GM18867 (cell line): ENCODE results near the gene MTERF4.

Experiments used
- ATAC-seq: cut with Tn5 transposase; IDR thresholded peaks from one replicate; pipeline ENCODE4 v1.9.1; 2021; ENCODE audit warnings: mild to moderate bottlenecking, moderate library complexity; ENCODE audit not compliant: unreplicated experiment

The MTERF4 gene, protein sequence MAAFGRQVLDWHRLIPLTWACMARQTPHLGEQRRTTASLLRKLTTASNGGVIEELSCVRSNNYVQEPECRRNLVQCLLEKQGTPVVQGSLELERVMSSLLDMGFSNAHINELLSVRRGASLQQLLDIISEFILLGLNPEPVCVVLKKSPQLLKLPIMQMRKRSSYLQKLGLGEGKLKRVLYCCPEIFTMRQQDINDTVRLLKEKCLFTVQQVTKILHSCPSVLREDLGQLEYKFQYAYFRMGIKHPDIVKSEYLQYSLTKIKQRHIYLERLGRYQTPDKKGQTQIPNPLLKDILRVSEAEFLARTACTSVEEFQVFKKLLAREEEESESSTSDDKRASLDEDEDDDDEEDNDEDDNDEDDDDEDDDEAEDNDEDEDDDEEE

DNA sequence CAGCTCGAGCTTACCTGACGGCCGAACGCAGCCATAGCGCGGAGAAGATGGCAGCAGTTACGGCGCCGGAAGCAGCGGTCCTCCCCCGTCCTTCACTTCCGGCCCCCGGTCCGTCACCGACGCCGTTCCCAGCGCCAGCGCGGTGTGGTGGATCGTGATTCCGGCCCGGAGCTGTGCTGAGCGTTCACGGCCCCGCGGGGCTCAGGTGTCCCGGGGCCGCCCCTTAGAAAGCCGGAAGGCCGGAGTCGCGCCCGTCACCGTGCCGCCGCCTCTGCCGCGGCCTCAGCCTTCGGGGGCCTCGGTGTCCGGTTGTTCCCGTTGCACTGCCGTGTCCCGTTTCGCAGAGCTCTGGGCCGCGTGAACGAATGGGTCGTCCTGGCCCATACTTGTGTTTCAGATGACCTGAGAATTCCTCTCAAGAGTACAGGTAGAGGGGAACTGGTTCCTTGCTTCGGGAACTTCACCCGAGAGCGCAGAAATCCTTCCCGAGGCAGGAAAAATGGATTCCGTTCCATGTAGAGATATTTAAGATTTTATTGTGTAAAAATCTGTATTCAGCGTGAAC lies at the start of gene MTERF4:
MTERF4 (minus strand) TSS at position 49 of the 565 bp plus-strand sequence; CDS start at position 35, 14 bp downstream.
- peak; percentile 91 for ATAC-seq

DNA sequence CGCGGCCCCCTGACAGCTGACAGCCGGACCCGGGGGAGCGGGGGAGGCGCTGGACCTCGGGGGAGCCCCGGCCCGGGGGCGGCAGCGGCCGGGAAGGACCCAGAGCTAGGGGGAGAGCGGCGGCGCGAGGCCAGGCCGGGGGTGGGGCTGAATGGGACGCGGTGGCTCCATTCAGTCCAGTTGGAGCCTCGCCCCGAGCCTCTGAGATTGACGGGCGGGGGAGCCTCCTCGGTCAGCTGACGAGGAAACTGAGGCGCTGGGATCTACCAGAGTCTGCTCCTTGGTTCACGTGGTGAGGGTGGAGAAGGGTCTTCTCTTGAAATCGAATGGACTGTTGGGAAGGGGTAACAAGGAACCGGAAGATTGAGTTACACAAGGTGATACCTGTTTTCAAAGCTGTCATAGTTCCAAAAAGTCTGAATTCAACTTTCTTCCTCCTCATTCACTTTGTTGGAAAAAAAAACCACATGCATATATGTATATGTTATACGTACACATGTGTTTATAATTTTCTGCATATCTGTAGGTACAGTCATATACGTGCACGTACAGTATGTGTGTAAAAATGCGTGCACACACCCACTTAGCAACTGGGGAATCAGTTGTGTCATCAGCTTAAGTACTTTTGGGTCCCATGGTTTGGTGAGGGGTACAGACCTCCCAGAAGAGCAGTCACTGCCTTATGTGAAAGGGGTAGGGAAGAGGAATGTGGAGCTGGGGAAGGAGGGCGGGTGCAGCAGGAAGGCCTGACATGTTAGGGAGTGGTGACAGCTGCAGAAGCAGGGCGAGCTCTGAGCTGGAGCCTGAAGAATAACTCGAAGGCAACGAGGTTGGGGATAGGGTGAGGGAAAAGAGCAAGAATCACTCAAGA lies 48.8 kb upstream of the MTERF4 start:
- no peak for ATAC-seq

DNA sequence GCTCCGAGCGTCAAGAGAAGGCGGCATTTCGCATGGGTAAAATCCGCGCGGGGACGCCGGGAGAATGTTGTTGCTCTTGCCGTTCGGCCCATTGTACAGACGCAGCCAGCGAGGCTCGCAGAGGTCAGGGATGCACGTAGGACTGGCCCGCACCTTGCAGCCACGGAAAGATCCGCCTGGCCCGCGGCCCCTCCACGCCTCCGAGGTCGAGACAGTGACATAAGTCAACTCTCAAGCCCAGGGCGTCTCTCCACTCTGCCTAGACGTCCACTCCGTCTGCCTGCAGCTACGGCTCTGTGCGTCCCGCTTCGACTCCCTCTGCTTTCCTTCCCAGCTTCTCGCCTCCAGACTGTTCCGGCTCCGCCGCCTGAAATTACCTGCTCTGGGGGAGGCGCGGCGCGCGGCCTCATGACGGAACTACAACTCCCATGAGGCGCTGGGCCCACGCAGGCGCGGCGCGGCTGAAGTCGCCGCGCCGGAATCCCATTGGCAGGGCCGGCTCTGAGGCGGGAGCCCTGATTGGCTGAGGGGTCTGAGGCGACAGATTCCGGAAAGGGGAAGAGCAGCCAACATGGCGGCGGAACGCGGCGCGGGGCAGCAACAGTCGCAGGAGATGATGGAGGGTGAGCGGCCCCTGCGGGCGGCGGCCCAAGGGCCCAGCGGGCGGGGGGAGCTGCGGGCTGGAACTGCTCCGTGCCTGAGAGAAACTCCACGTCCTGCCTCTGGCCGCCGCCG lies 48.0 kb upstream of the MTERF4 start, which contains the start of gene PPP1R7:
PPP1R7 (plus strand) TSS at position 543 of the 735 bp plus-strand sequence; CDS start at position 572, 29 bp downstream.
- peak; percentile 66 for ATAC-seq

DNA sequence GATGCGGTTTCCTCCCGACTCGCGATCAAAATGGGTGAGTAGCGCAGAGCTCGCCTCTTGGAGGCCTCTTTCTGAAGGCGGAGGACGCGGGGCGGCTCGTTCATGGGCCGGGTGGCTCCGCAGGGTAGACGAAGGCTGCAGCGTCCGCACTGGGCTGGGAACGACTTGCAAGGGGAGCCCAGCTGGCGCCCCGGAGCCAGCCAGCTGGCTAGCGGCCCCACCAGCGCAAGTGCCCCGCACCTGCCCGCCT lies 47.5 kb upstream of the MTERF4 start:
- peak; percentile 11 for ATAC-seq

DNA sequence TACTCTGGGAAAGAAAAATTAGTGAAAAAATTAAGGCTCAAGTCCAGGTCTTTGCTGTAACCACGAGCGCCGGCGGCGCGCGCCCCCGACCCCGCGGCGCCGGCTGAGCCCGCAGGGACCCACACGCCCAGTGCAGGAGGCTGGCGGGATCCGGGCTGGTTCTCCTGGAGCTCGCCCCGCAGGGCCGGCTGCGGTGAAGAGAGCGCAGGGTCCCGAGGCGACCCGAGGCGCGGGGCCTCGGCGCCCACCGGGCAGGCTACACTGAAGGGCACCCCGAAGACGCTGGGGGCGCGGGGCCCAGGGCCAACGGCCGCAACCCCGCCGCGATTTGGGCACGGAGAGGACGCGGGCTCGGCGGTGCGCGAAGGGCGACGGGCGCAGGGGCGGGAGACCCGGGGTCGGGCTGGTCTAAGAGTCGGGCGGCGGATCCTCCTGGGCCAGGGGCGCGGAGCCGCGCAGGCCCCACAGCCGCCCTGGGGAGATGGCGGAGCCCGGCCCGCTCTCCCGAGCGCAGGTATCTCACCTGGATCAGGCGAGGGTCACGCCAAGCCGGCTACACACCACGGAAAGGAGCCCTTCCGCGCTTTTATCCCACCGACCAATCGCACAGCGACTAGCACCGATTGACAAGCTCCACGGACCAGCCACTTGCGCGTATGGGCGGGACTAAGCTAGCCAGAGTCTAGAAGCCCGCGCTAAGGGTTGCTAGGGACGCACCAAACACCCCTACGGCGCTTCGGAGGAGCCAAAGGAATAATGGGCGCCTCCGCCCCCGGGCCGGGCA lies 47.0 kb upstream of the MTERF4 start, which contains the start of gene PASK:
PASK (minus strand) TSS at position 582 of the 784 bp plus-strand sequence. CDS start 6,440 bp downstream, outside the sequence.
- ATAC-seq = peak; percentile 78

DNA sequence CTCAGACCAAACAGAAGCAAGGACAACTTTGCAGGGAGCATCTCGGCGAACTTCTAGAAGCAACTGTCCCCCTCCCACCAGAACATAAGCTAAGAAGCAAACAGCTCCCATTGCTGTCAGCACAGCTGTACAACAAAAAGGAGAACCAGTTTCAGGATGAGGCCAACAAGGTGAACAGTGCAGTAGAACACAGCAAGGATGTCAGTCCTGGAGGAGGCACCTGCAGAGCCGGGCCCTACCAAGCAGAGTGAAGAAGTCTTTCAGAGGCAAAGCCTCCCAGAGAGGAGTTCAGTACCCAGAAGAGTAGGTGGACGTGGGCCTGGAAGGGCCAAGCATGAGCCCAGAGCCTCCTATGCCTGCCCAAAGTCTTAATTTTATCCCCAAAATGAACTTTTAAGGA lies 46.2 kb upstream of the MTERF4 start:
- no peak for ATAC-seq

DNA sequence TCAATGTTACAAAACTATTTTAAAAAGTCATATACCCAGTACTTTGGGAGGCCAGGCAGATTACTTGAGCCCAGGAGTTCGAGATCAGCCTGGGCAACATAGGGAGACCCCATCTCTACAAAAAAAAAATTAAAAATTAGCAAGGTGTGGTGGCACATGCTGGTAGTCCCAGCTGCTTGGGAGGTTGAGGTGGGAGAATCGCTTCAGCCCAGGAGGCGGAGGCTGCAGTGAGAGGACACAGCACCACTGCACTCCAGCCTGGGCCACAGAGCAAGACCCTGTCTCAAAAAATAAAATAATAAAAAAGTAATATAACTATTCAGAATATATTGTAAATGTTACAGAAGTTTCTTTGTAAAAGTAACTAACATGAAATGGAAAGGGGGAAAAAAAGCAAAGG lies 45.2 kb upstream of the MTERF4 start:
- ATAC-seq = no peak

DNA sequence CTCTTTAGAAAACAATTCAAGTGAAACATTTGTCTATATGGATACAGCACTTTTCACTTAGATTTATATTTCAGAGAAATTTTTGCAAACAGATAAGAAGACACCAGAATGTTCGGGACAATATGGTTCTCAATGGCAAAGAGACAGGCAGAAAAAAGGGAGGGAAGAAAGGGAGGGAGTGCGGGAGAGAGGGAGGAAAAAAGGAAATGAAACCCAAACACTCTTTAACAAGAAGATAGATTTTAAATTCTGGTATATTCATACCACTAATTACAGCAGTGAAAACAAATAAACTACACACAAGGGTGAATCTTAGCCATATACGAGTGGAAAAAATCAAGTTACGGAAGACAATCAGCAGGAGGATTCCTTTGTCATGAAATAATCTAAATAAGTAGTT lies 44.2 kb upstream of the MTERF4 start:
- no peak for ATAC-seq

DNA sequence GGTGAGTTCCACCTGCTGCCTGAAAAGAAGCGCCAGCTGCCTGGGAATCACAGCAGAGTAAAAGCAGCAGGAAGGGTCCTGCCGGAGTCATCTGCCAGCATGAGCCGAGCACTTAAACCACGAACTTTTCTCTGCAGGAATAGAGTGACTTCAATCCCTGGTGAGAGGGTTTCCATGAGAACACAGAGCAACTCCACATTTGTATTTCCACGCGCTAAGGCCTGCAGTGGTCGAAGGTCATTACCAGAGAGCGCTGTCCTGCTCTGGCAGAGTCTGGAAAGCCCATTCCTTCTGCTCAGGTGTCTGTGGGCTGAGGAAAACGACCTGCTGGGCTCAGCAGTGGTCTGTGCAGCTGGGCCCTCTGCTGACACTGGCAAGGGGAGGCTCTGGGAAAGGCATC lies 40.5 kb upstream of the MTERF4 start:
- no peak for ATAC-seq

DNA sequence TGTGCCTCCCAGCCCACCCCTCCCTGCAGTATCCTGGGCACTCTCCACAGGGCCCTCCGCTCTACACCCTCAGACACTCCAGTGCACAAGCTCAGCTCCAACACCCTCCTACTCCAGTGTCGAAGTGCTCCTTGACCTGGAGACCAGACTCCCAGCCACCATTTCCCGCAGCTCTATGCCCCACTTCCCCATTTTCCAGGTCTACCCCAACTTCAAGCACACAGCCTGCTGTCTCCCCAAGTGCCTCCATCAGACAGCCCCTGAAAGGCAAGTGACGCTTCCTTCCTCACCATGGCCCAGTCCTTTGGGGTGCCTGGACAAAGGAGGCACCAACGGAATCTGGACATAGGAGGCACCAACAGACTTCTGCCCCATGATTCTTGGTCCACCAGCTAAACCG lies 40.0 kb upstream of the MTERF4 start:
- no peak for ATAC-seq

DNA sequence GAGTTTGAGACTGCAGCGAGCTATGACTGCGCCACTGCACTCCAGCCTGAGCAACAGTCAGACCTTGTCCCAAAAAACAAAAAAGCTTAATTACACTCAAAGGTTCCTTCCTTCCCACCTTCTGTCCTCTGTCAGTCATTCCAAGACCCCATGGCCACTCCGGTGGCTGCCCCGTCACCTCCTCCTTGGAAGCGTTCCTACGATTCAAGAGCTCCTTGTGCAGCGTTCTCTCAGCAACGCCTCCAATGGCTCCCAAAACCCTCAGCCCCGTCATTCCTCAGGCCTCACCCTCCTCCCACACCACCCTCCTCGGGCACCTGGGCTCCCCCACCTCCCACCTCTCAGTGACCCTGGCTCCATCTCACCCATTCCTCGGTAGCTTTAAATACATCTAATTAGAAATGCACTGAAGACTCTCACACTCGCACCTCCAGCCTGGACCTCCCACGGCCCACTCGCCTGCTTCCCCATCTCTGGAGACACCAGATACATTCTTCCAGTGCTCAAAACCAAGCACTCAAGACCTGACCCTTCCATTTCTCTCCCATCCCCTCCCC lies 39.2 kb upstream of the MTERF4 start:
- ATAC-seq = no peak

DNA sequence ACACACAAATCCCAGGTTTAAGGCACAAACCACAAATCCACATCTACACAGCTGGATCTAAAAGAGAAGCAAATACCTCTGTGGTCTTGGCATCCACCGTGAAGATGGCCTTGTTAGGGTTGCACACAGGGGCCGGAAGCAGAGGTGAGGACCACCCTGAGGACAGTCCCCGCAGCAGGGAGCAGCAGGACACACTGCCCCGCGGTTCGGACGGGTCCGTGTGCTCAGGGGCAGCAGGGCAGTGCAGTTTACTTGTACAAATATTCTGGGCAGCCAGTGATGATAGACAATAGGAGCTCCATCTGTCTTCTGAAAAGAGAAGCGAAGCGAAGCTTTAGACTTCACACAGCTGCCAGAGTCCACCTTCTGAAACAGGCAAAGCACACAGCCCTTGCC lies 38.4 kb upstream of the MTERF4 start:
- no peak for ATAC-seq

DNA sequence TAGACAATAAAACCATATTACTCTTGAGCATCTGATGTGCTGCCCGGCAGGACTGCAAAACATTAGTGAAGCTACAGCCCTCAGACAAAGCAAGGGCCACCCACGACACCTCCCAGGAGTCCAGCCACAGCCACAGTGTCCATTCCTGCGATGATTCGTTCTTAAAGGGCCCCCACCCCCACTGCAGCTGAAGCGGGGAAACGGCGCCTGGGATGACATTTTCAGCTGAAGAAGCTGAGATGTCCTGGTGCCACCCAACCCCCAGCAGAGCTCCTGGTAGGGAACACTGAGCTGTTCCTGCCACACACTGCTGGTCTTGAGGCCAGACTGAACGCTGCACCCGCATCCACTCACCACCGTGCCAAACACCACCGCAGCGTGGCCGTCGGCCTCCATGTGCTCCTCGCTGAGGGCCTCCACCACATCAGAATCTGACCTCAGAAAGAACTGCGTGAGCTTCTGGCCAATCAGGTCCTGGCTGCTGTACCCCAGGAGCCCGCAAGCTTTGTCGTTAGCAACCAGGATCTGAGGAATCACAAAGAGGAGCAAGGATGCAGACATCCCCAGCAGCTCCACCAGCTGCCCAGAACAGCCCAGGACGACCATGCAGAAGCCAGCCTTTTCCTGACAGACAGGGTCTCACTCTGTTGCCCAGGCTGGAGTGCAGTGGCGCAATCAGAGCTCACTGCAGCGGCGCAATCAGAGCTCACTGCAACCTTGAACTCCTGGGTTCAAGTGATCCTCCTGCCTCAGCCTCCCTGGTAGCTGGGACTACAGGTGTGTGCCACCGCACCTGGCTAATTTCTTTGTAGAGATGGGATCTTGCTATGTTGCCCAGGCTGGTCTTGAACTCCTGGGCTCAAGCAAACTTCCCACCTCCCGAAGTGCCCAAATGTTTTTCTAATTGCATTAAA lies 37.7 kb upstream of the MTERF4 start:
- ATAC-seq = no peak

DNA sequence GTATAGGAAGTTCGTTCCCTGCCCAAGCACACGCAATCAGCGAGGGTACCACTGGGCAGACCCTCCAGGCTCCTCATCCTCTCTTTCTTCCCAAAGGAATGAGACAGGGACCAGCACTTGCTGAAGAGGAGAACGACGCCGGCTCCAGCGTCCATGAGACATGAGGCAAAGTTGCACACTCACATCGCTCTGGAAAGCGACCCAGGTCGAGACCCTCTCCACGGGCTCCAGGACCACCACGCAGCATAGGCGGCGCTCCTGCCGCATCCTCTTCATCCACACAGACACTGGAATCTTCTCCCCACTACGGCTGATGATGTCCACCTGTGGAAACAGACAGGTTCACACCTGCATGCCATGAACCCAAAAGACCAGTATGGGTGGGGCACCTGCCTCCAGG lies 36.4 kb upstream of the MTERF4 start:
- ATAC-seq = no peak

DNA sequence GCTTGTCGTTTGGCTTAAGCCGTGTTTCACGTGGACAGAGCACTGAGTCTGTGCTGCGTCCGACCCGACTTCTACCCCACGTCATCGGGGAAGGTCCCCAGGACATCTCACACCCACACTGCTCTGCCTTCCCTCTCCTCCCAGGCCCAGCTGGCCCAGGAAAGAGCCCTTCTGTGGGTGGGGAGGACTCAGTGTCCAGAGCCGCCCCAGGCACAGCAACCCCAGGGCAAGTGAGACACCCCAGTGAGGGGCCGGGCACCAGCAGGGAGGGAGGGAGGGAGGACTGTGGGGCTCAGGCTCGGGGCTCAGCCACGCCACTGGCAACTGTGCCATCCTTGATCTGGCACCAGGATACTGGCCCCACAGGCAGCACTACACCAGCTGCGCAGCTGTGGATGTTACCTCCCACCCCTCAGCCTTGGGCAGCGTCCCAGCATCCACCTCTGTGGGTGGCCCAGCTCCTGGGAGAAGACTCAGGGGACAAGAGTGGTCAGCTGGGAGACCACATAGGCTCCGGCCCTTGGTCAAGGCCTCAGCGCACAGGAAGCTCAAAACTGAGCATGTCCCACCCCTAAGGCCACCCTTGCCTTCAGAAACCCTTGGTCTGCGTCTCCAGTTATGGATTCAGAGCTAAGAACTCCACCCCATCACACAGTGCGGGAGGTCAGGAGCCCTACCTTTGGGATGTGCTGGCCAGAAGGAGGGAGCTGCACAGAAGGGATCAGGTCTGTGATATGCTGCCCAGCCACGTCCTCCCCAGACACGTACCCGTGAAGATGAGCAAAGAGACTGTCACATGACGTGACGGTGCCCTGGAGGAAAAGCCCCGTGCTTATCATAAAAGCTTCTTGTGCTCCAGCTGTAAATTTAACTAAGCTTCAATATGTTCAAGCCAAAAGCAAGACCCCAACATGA lies 35.4 kb upstream of the MTERF4 start:
- ATAC-seq = no peak

DNA sequence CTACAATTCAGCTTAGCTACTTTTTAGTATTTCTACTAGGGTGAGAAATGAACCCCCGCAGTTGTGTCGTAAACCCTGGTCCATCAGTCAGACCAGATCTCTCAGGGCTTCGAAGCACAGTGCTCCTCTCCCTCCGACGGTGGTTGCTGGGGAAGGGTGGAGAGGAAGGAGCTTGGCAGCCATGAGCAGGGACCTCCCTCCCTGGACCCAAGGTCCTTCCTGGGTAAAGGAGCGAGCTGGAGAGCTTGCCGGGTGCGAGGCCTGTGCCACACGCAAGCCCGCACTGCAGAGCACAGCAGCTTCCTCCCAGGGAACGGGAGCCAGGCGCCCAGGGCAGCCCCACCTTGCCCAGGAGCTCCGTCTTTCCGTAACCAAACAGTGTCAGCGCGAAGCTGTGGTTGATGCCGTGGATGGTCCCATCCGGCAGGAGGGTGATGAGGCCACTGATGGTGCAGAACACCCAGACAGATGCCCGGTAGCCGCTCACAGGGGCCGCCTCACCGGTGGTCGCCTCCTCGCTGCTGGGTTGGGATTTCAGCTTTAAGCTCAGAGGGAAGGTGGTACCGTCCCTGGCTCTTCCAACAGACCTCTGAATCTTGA lies 34.7 kb upstream of the MTERF4 start:
- no peak for ATAC-seq

DNA sequence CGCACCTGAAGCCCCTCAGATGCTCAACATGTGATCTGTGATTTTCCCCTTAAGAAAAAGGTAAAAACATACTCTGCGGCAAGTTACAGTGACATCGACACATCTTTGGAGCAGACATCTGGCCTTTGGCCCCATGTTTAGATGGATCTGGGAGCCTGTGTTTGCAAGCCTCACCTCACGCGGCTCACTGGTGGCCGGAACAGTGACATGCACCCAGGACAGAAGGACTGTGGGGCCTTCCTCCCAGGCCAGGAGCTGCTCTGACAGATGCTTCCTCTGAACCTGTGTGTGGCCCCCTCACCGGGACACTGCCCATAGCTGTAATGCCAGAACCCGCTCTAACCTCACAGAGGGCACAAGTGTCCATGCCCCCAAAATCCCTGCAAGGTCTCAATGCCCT lies 34.1 kb upstream of the MTERF4 start:
- ATAC-seq = no peak
